Liver (tissue), 9 donors: Measurements from ENCODE around the gene SNAPC2. TPM values are rescaled to one million over a fixed set of nuclear protein-coding genes. Genes with fewer than 3 reads are reported as not detected.

Source experiments
- DNase-seq: peaks from one replicate; pipeline ENCODE4 v3.0.0-alpha.2; 2017; ENCODE audit warnings: low spot score
- H3K27ac ChIP-seq, 2 donors: one replicate each; pipeline ENCODE4 v1.7.0; 2013; ENCODE audit warnings: inconsistent platforms in 2 of 2, low read length in 2 of 2, control low read depth in 1 of 2, low read depth in 1 of 2, mild to moderate bottlenecking in 1 of 2
- H3K27me3 ChIP-seq, 4 donors: one replicate each; pipeline versions ENCODE4 v1.6.1 to v1.7.0; 2013; ENCODE audit warnings: low read length in 3 of 4, inconsistent platforms in 1 of 4, mild to moderate bottlenecking in 1 of 4, moderate library complexity in 1 of 4; ENCODE audit not compliant: control insufficient read depth in 4 of 4, insufficient read depth in 4 of 4
- H3K36me3 ChIP-seq, 4 donors: one replicate each; pipeline versions ENCODE4 v1.6.1 to v1.7.0; 2013; ENCODE audit warnings: low read length in 3 of 4, mild to moderate bottlenecking in 3 of 4, low read depth in 1 of 4, moderate library complexity in 1 of 4; ENCODE audit not compliant: control insufficient read depth in 4 of 4, insufficient read depth in 3 of 4
- H3K4me1 ChIP-seq, 4 donors: one replicate each; pipeline versions ENCODE4 v1.6.1 to v1.7.0; 2013; ENCODE audit warnings: low read length in 3 of 4, mild to moderate bottlenecking in 3 of 4, moderate library complexity in 1 of 4; ENCODE audit not compliant: control insufficient read depth in 4 of 4, insufficient read depth in 4 of 4
- H3K4me3 ChIP-seq, 3 donors: one replicate each; pipeline versions ENCODE4 v1.6.1 to v1.7.0; 2013; ENCODE audit warnings: low read length in 3 of 3, control low read depth in 1 of 3, low read depth in 1 of 3, mild to moderate bottlenecking in 1 of 3
- H3K9ac ChIP-seq, 2 donors: one replicate each; pipeline ENCODE4 v1.7.0; 2013; ENCODE audit warnings: low read length in 2 of 2, mild to moderate bottlenecking in 2 of 2, moderate library complexity in 2 of 2, control low read depth in 1 of 2, low read depth in 1 of 2
- H3K9me3 ChIP-seq, 4 donors: one replicate each; pipeline versions ENCODE4 v1.6.1 to v1.7.0; 2013; ENCODE audit warnings: low read length in 3 of 4; ENCODE audit not compliant: control insufficient read depth in 4 of 4
- EGR1 ChIP-seq, 2 donors: IDR thresholded peaks; 2 replicates each; pipeline ENCODE4 v1.6.1; 2016 to 2018; ENCODE audit warnings: antibody characterized with exemption in 2 of 2, low read depth in 2 of 2
- FOXA2 ChIP-seq: IDR thresholded peaks from 2 replicates; pipeline ENCODE4 v1.6.1; 2016; ENCODE audit warnings: antibody characterized with exemption
- GABPA ChIP-seq, 2 donors: IDR thresholded peaks in 1 of 2; conservative IDR thresholded peaks in 1 of 2; 2 replicates each; pipeline ENCODE4 v1.6.1; 2016; ENCODE audit warnings: antibody characterized with exemption in 2 of 2, mild to moderate bottlenecking in 1 of 2, moderate library complexity in 1 of 2
- HNF4A ChIP-seq, 2 donors: conservative IDR thresholded peaks; 2 replicates each; pipeline ENCODE4 v1.6.1; 2016; ENCODE audit warnings: antibody characterized with exemption in 2 of 2, mild to moderate bottlenecking in 2 of 2
- HNF4G ChIP-seq: IDR thresholded peaks from 2 replicates; pipeline ENCODE4 v1.6.1; 2016; ENCODE audit warnings: antibody characterized with exemption
- JUND ChIP-seq, 2 donors: IDR thresholded peaks; 2 replicates each; pipeline ENCODE4 v1.6.1; 2016; ENCODE audit warnings: antibody characterized with exemption in 2 of 2
- MAX ChIP-seq: IDR thresholded peaks from 2 replicates; pipeline ENCODE4 v1.6.1; 2016; ENCODE audit warnings: antibody characterized with exemption
- NR2F2 ChIP-seq: IDR thresholded peaks from 2 replicates; pipeline ENCODE4 v1.6.1; 2016; ENCODE audit warnings: antibody characterized with exemption
- RAD21 ChIP-seq, 2 donors: IDR thresholded peaks; 2 replicates each; pipeline ENCODE4 v1.6.1; 2016; ENCODE audit warnings: antibody characterized with exemption in 2 of 2, mild to moderate bottlenecking in 2 of 2
- RXRA ChIP-seq, 2 donors: IDR thresholded peaks; 2 replicates each; pipeline ENCODE4 v1.6.1; 2017 to 2018; ENCODE audit warnings: antibody characterized with exemption in 2 of 2, mild to moderate bottlenecking in 1 of 2
- SP1 ChIP-seq: IDR thresholded peaks from 2 replicates; pipeline ENCODE4 v1.6.1; 2018; ENCODE audit warnings: antibody characterized with exemption, mild to moderate bottlenecking
- YY1 ChIP-seq: IDR thresholded peaks from 2 replicates; pipeline ENCODE4 v1.6.1; 2016; ENCODE audit warnings: antibody characterized with exemption, mild to moderate bottlenecking
- WGBS: extraction: QIAGEN DNeasy Blood & Tissue Kit; methylation state at CpG from one replicate; pipeline ENCODE4 v1.1.7; 2013; 5-methylcytosine and 5-hydroxymethylcytosine counted together
- polyA plus RNA-seq, 2 donors: library from polyadenylated mRNA; stranded (reverse) in 1 of 2; unstranded in 1 of 2; fragments of 200-250 nt in 1 of 2; fragments of >200 nt in 1 of 2; fragmentation: Nextera tagmentation in 1 of 2; extraction: Ambion mirVana in 1 of 2; gene quantifications; one replicate each; pipeline versions ENCODE4 v1.2.1 to v1.2.3, GENCODE V29; 2013 to 2015
- total RNA-seq, 2 donors: library from RNA; depleted of rRNA; stranded (reverse); fragments of >200 nt; gene quantifications; one replicate each; pipeline ENCODE4 v1.2.3, GENCODE V29; 2014
- TF ChIP-seq, protein P1 (sequence below): IDR thresholded peaks from 2 replicates; pipeline ENCODE4 v1.6.1; 2016; ENCODE audit warnings: antibody characterized with exemption
- TF ChIP-seq, protein P2 (sequence below): IDR thresholded peaks from 2 replicates; pipeline ENCODE4 v1.6.1; 2016; ENCODE audit warnings: antibody characterized with exemption
- donor health status: healthy.
- donor health status: healthy.
- donor health status: healthy.
- donor health status: healthy.
- donor health status: healthy.

The SNAPC2 gene
- total and polyA plus RNA-seq, 4 donors, result 2.8 to 7.1 (median 3.3) TPM

- Histone ChIP-seq H3K9ac (peak overlapping the region in 1 of 2 donors; percentile 63), H3K4me1 (peaks cover 3 to 25% (median 18%) of the 10 kb centered on the region in 4 donors), H3K9me3 (no peaks in the 10 kb centered on the region), H3K36me3 (peaks cover 6 to 35% (median 20%) of the 10 kb centered on the region in 4 donors), H3K27ac (peak overlapping the region; percentile 44 to 62), H3K4me3 (peak overlapping the region in 1 of 3 donors; percentile 29), H3K27me3 (no peaks in the 10 kb centered on the region)
- DNase-seq, result no peak
- TF ChIP-seq FOXA2, result no peak
- TF ChIP-seq, protein P1, sequence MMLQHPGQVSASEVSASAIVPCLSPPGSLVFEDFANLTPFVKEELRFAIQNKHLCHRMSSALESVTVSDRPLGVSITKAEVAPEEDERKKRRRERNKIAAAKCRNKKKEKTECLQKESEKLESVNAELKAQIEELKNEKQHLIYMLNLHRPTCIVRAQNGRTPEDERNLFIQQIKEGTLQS, result no peak
- TF ChIP-seq MAX, result no peak
- TF ChIP-seq GABPA (IDR thresholded peaks at IDR 0.05 in 1 of 2, conservative IDR thresholded peaks at IDR 0.05 in 1 of 2), result no peak
- no peak for TF ChIP-seq YY1
- no peak for TF ChIP-seq RXRA (IDR thresholded peaks at IDR 0.05)
- no peak for TF ChIP-seq JUND (IDR thresholded peaks at IDR 0.05)
- no peak for TF ChIP-seq EGR1 (IDR thresholded peaks at IDR 0.05; ENCODE audit: low read depth in 2 of 2)
- TF ChIP-seq NR2F2, result no peak
- no peak for TF ChIP-seq HNF4G
- no peak for TF ChIP-seq SP1
- WGBS, result 51% methylated on average over 22 of the region's 22 CpGs
These were observed 42.6 kb downstream of the SNAPC2 start for GRCh38 chr19:7962644-7963268.

DNA sequence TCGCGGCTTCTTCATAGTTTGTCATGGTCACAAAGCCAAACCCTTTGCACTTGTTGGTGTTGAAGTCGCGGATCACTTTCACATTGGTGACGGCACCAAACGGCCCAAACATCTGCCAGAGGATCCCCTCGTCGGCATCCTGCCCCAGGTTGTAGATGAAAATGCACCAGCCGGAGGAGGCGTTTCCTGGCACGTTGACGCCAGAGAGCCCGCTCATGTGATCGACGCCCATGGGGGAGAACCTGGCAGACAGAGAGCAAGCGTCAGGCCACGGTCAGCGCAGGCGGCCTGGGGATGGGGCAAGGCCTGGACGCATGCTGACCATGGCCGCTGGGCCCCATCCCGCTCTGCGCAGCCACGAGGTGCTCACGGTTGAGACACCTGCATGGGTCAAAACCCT is 43.4 kb downstream of the SNAPC2 start:
- no peak for DNase-seq
- 97% methylated on average over 25 of the region's 25 CpGs for WGBS
- H3K4me3 ChIP-seq, result no peak overlapping the region
- H3K4me1 ChIP-seq, result peaks cover 3 to 25% (median 18%) of the 10 kb centered on the region in 4 donors
- H3K27ac ChIP-seq, result no peak overlapping the region
- H3K27me3 ChIP-seq, result no peaks in the 10 kb centered on the region
- TF ChIP-seq JUND (IDR thresholded peaks at IDR 0.05) (no peak), HNF4A (conservative IDR thresholded peaks at IDR 0.05) (no peak), MAX (no peak), RXRA (IDR thresholded peaks at IDR 0.05) (no peak), NR2F2 (no peak)
- TF ChIP-seq, protein P1, result no peak
- TF ChIP-seq, protein P2, sequence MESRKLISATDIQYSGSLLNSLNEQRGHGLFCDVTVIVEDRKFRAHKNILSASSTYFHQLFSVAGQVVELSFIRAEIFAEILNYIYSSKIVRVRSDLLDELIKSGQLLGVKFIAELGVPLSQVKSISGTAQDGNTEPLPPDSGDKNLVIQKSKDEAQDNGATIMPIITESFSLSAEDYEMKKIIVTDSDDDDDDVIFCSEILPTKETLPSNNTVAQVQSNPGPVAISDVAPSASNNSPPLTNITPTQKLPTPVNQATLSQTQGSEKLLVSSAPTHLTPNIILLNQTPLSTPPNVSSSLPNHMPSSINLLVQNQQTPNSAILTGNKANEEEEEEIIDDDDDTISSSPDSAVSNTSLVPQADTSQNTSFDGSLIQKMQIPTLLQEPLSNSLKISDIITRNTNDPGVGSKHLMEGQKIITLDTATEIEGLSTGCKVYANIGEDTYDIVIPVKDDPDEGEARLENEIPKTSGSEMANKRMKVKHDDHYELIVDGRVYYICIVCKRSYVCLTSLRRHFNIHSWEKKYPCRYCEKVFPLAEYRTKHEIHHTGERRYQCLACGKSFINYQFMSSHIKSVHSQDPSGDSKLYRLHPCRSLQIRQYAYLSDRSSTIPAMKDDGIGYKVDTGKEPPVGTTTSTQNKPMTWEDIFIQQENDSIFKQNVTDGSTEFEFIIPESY, result no peak
- H3K9me3 ChIP-seq, result no peaks in the 10 kb centered on the region
- peaks cover 6 to 41% (median 17%) of the 10 kb centered on the region in 4 donors for H3K36me3 ChIP-seq
- no peak overlapping the region for H3K9ac ChIP-seq

DNA sequence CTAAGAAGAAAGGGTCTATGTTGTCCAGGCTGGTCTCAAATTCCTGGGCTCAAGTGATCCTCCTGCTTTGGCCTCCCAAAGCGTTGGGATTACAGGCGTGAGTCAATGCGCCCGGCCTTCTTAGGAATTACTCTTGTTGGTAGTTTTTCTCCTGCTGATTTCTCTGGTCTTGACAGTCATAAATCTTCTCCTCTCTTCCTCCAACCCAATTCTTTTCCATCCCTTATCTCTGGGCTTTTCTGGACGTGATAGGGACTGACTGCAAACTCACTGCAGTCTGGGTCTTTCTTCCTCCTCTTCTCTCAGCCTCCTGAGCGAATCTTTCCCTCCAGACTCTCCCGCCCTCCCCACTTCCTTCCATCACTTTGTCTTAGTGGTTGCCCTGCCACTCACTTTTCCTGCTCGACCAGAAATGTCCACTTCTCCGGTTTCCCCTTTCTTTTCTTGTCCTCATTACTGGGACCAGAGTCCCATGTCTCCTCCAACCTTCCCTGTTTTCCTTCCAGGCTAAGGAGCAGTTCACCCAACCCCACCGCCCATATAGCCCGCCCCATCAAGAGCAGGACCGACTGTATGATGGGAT is 45.2 kb downstream of the SNAPC2 start:
- no peak for TF ChIP-seq RAD21 (IDR thresholded peaks at IDR 0.05)
- peaks cover 3 to 25% (median 18%) of the 10 kb centered on the region in 4 donors for H3K4me1 ChIP-seq
- H3K36me3 ChIP-seq, result peaks cover 6 to 47% (median 17%) of the 10 kb centered on the region in 4 donors
- no peaks in the 10 kb centered on the region for H3K27me3 ChIP-seq
- 92% methylated on average over 12 of the region's 12 CpGs for WGBS
- no peak overlapping the region for H3K9ac ChIP-seq
- no peaks in the 10 kb centered on the region for H3K9me3 ChIP-seq
- H3K4me3 ChIP-seq, result no peak overlapping the region
- no peak overlapping the region for H3K27ac ChIP-seq
- DNase-seq, result no peak
